ENCODE results near the gene CHN1. TPM values are rescaled to one million over a fixed set of nuclear protein-coding genes. Genes with fewer than 3 reads are reported as not detected.
A peak's percentile ranks its signal among the peaks of the same experiment; 100 is the strongest.

The CHN1 gene
- polyA plus RNA-seq, 1 donor (not counting 4 experiments of a cell fraction or from before 2014, with no cell fraction given) = 2.3 TPM

DNA sequence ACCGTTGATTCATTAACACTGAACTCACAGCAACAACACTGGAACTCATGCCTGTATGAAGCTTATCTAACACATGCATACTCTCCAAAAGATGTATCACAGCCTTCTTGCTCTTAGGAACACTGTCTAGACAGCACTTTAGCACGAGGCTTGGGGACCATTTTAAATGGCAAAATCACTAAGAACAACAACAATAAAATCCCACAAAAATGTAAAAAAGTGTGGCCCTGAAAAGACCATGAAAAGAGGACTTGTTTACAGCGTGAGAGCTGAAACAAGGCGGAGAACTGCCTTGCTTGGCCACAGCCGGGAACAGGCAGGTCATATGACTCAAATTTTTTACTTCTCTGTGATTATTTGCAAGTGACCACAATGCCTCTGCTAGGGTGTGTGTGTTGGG is 48.1 kb downstream of the CHN1 start:
- Histone ChIP-seq H3K9me1 (ENCODE audit: control insufficient read depth, extremely low read depth, insufficient read depth, low read length) (no peaks in the 10 kb centered on the region), H3K27ac (ENCODE audit: control insufficient read depth, insufficient read depth, low read length) (no peak overlapping the region), H3K9ac (ENCODE audit: control insufficient read depth, extremely low read depth, insufficient read depth, low read length) (no peak overlapping the region), H3K9me3 (ENCODE audit: control insufficient read depth, low read depth, low read length) (no peaks in the 10 kb centered on the region), H3K36me3 (ENCODE audit: control insufficient read depth in 2 of 2, extremely low read depth in 1 of 2, insufficient read depth in 2 of 2, low read length in 2 of 2) (no peaks in the 10 kb centered on the region), H4K20me1 (ENCODE audit: control insufficient read depth, extremely low read depth, insufficient read depth, low read length) (no peaks in the 10 kb centered on the region), H3K27me3 (ENCODE audit: control insufficient read depth, extremely low read depth, insufficient read depth, low read length) (no peaks in the 10 kb centered on the region), H3K4me2 (ENCODE audit: control insufficient read depth, extremely low read depth, insufficient read depth, low read depth, low read length) (no peak overlapping the region), H3K79me2 (ENCODE audit: control insufficient read depth, insufficient read depth, low read length) (no peaks in the 10 kb centered on the region), H2AFZ (ENCODE audit: control insufficient read depth, low read length) (no peak overlapping the region), H3K4me3 (ENCODE audit: control insufficient read depth in 2 of 3, extremely low read depth in 1 of 3, insufficient read depth in 2 of 3, low read depth in 1 of 3, low read length in 3 of 3) (no peak overlapping the region), H3K4me1 (ENCODE audit: control insufficient read depth, extremely low read depth, insufficient read depth, low read length) (no peaks in the 10 kb centered on the region)
- TF ChIP-seq EZH2 (IDR thresholded peaks at IDR 0.05; ENCODE audit: low read length) = no peak
- dilution Hi-C loops (cut with MboI; ENCODE audit: extremely low pct_ligation_motif_present, low sequenced_read_pairs) = loop anchor here (25.0 kb wide), 1 partner anchor 195 kb away; the partner anchor contains the start of gene CHRNA1
- FAIRE-seq = peak; percentile 53
- no peak for DNase-seq (ENCODE audit: low read depth, low spot score)

DNA sequence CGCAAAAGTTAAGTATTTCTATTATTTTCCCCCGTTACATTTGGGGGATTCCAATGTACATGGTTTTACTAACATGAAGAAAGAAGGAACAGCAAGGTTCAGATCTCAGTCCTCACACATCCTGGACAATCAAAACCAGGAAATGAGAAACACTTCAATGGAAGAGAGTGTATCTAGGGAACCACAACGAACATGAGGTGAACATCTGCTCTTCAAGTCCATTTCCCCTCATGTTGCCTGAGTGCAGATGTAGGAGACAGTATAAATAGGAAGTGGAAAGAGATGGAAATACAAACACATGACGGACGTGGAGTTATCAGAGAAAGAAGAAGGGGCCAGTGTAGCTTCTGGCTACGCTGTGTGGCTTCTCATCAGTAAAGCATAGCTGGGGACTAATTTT is 52.6 kb downstream of the CHN1 start:
- H3K9me1 ChIP-seq (ENCODE audit: control insufficient read depth, extremely low read depth, insufficient read depth, low read length) = no peaks in the 10 kb centered on the region
- H4K20me1 ChIP-seq (ENCODE audit: control insufficient read depth, extremely low read depth, insufficient read depth, low read length) = no peaks in the 10 kb centered on the region
- H3K79me2 ChIP-seq (ENCODE audit: control insufficient read depth, insufficient read depth, low read length) = no peaks in the 10 kb centered on the region
- FAIRE-seq (no peak), DNase-seq (ENCODE audit: low read depth, low spot score) (no peak)
- no peaks in the 10 kb centered on the region for H3K9me3 ChIP-seq (ENCODE audit: control insufficient read depth, low read depth, low read length)
- TF ChIP-seq EZH2 (IDR thresholded peaks at IDR 0.05; ENCODE audit: low read length) = no peak
- TF ChIP-seq, protein P1, sequence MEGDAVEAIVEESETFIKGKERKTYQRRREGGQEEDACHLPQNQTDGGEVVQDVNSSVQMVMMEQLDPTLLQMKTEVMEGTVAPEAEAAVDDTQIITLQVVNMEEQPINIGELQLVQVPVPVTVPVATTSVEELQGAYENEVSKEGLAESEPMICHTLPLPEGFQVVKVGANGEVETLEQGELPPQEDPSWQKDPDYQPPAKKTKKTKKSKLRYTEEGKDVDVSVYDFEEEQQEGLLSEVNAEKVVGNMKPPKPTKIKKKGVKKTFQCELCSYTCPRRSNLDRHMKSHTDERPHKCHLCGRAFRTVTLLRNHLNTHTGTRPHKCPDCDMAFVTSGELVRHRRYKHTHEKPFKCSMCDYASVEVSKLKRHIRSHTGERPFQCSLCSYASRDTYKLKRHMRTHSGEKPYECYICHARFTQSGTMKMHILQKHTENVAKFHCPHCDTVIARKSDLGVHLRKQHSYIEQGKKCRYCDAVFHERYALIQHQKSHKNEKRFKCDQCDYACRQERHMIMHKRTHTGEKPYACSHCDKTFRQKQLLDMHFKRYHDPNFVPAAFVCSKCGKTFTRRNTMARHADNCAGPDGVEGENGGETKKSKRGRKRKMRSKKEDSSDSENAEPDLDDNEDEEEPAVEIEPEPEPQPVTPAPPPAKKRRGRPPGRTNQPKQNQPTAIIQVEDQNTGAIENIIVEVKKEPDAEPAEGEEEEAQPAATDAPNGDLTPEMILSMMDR (optimal IDR thresholded peaks at IDR 0.05 in 1 of 3, IDR thresholded peaks at IDR 0.05 in 1 of 3, conservative IDR thresholded peaks at IDR 0.05 in 1 of 3; ENCODE audit: extremely low read depth in 1 of 3, insufficient read depth in 2 of 3, low read length in 3 of 3) = no peak
- no peak overlapping the region for H3K27ac ChIP-seq (ENCODE audit: control insufficient read depth, insufficient read depth, low read length)
- H3K4me1 ChIP-seq (ENCODE audit: control insufficient read depth, extremely low read depth, insufficient read depth, low read length) = no peaks in the 10 kb centered on the region
- no peak overlapping the region for H3K4me2 ChIP-seq (ENCODE audit: control insufficient read depth, extremely low read depth, insufficient read depth, low read depth, low read length)
- no peaks in the 10 kb centered on the region for H3K27me3 ChIP-seq (ENCODE audit: control insufficient read depth, extremely low read depth, insufficient read depth, low read length)
- H2AFZ ChIP-seq (ENCODE audit: control insufficient read depth, low read length) = no peak overlapping the region
- H3K9ac ChIP-seq (ENCODE audit: control insufficient read depth, extremely low read depth, insufficient read depth, low read length) = no peak overlapping the region
- dilution Hi-C loops (cut with MboI; ENCODE audit: extremely low pct_ligation_motif_present, low sequenced_read_pairs) = loop anchor here (25.0 kb wide), 1 partner anchor 190 kb away; the partner anchor contains the start of gene CHRNA1
- H3K4me3 ChIP-seq (ENCODE audit: control insufficient read depth in 2 of 3, extremely low read depth in 1 of 3, insufficient read depth in 2 of 3, low read depth in 1 of 3, low read length in 3 of 3) = no peak overlapping the region
- H3K36me3 ChIP-seq (ENCODE audit: control insufficient read depth in 2 of 2, extremely low read depth in 1 of 2, insufficient read depth in 2 of 2, low read length in 2 of 2) = no peaks in the 10 kb centered on the region

DNA sequence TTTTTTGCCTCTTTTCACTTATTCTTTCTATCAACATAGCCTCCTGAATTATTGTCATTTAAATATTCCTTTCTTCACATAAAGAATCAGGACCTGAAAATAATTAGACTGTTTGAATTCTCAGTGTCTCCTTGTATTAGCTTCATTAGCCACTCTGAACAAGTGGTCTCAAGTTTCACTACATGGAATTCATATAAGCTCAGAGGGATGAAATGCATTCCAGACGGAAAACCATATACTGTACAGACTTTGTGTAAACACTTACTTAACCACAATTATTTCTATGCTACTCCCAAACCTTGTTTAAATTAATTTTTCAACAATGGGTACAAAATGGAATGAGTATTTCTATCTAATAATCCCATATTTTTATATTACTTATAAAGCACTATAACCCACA is 53.4 kb downstream of the CHN1 start:
- Histone ChIP-seq H3K9me1 (ENCODE audit: control insufficient read depth, extremely low read depth, insufficient read depth, low read length) (no peaks in the 10 kb centered on the region), H3K27me3 (ENCODE audit: control insufficient read depth, extremely low read depth, insufficient read depth, low read length) (no peaks in the 10 kb centered on the region), H3K79me2 (ENCODE audit: control insufficient read depth, insufficient read depth, low read length) (no peaks in the 10 kb centered on the region), H2AFZ (ENCODE audit: control insufficient read depth, low read length) (no peak overlapping the region), H3K4me1 (ENCODE audit: control insufficient read depth, extremely low read depth, insufficient read depth, low read length) (no peaks in the 10 kb centered on the region), H3K4me3 (ENCODE audit: control insufficient read depth in 2 of 3, extremely low read depth in 1 of 3, insufficient read depth in 2 of 3, low read depth in 1 of 3, low read length in 3 of 3) (no peak overlapping the region), H3K4me2 (ENCODE audit: control insufficient read depth, extremely low read depth, insufficient read depth, low read depth, low read length) (no peak overlapping the region), H3K9me3 (ENCODE audit: control insufficient read depth, low read depth, low read length) (no peaks in the 10 kb centered on the region), H3K9ac (ENCODE audit: control insufficient read depth, extremely low read depth, insufficient read depth, low read length) (no peak overlapping the region), H3K36me3 (ENCODE audit: control insufficient read depth in 2 of 2, extremely low read depth in 1 of 2, insufficient read depth in 2 of 2, low read length in 2 of 2) (no peaks in the 10 kb centered on the region), H3K27ac (ENCODE audit: control insufficient read depth, insufficient read depth, low read length) (no peak overlapping the region), H4K20me1 (ENCODE audit: control insufficient read depth, extremely low read depth, insufficient read depth, low read length) (no peaks in the 10 kb centered on the region)
- TF ChIP-seq EZH2 (IDR thresholded peaks at IDR 0.05; ENCODE audit: low read length) = no peak
- TF ChIP-seq, protein P1 (optimal IDR thresholded peaks at IDR 0.05 in 1 of 3, IDR thresholded peaks at IDR 0.05 in 1 of 3, conservative IDR thresholded peaks at IDR 0.05 in 1 of 3; ENCODE audit: extremely low read depth in 1 of 3, insufficient read depth in 2 of 3, low read length in 3 of 3) = no peak
- DNase-seq (ENCODE audit: low read depth, low spot score) (no peak), FAIRE-seq (no peak)
- dilution Hi-C loops (cut with MboI; ENCODE audit: extremely low pct_ligation_motif_present, low sequenced_read_pairs) = loop anchor here (25.0 kb wide), 1 partner anchor 189 kb away; the partner anchor contains the start of gene CHRNA1
